H1 (cell line): ENCODE results near the gene FCN3. TPM values are rescaled to one million over a fixed set of nuclear protein-coding genes. Genes with fewer than 3 reads are reported as not detected.

Experiments
- CTCF ChIA-PET: fragments of 300-600 bp; sonication (Branson Sonifier 250); formaldehyde crosslinking; loops from one replicate; lab custom pipeline; 2021; ENCODE audit not compliant: partially characterized antibody; lab: Charles Lee
- POLR2A ChIA-PET: fragments of 300-600 bp; sonication (Branson Sonifier 250); formaldehyde crosslinking; loops from one replicate; lab custom pipeline; 2021; ENCODE audit warnings: inconsistent platforms; ENCODE audit not compliant: partially characterized antibody; lab: Charles Lee
- DNase-seq, 2 experiments: peaks; one replicate each; pipeline versions ENCODE4 v3.0.0 to v3.0.0-alpha.2; 2010 to 2022; ENCODE audit warnings: low spot score in 2 of 2, low read depth in 1 of 2, mixed read lengths in 1 of 2
- FAIRE-seq: peaks from 2 replicates; lab custom pipeline; 2011; peaks lifted over from hg19 to GRCh38; lab: Jason Lieb, UNC
- H2AFZ ChIP-seq: 2 replicates; pipeline ENCODE4 v1.8.1; 2012; ENCODE audit warnings: low read length, inconsistent platforms
- H2AK5ac ChIP-seq: 2 replicates; pipeline ENCODE4 v1.6.1; 2013; ENCODE audit warnings: low read depth, low read length
- H2BK120ac ChIP-seq: replicated peaks from 2 replicates; pipeline ENCODE3; 2013; ENCODE audit warnings: low read depth, low read length, inconsistent platforms
- H2BK12ac ChIP-seq: 2 replicates; pipeline ENCODE4 v1.6.1; 2013; ENCODE audit warnings: low read depth, low read length
- H2BK15ac ChIP-seq: 2 replicates; pipeline ENCODE4 v1.6.1; 2013; ENCODE audit warnings: low read length
- H2BK20ac ChIP-seq: 2 replicates; pipeline ENCODE4 v1.6.1; 2013; ENCODE audit warnings: low read length
- H2BK5ac ChIP-seq: 2 replicates; pipeline ENCODE4 v1.6.1; 2013; ENCODE audit warnings: low read depth, low read length
- H3K14ac ChIP-seq: 2 replicates; pipeline ENCODE4 v1.6.1; 2013; ENCODE audit warnings: inconsistent platforms; ENCODE audit not compliant: insufficient read length
- H3K18ac ChIP-seq: 2 replicates; pipeline ENCODE4 v1.6.1; 2013; ENCODE audit warnings: low read length; ENCODE audit errors: extremely low read depth
- H3K23ac ChIP-seq: 2 replicates; pipeline ENCODE4 v1.6.1; 2013; ENCODE audit warnings: inconsistent platforms; ENCODE audit not compliant: insufficient read length
- H3K23me2 ChIP-seq: 2 replicates; pipeline ENCODE4 v1.6.1; 2013; ENCODE audit warnings: low read depth, low read length
- H3K27ac ChIP-seq: 2 replicates; pipeline ENCODE4 v1.6.1; 2011; ENCODE audit warnings: low read depth, low read length, inconsistent platforms
- H3K27me3 ChIP-seq, 4 experiments: replicated peaks in 1 of 4; 1 replicate in 1 of 4; 2 replicates in 3 of 4; pipeline versions ENCODE4 v1.6.1 to v1.8.1; 2011 to 2013; ENCODE audit warnings: low read length in 3 of 4, mild to moderate bottlenecking in 3 of 4, inconsistent platforms in 2 of 4, mixed read lengths in 2 of 4, moderate library complexity in 1 of 4; ENCODE audit not compliant: control insufficient read depth in 3 of 4, insufficient read depth in 3 of 4; ENCODE audit errors: extremely low read depth in 1 of 4
- H3K36me3 ChIP-seq, 4 experiments: 2 replicates each; pipeline versions ENCODE4 v1.6.1 to v1.8.1; 2011 to 2013; ENCODE audit warnings: mild to moderate bottlenecking in 4 of 4, low read length in 3 of 4, moderate library complexity in 2 of 4, control low read depth in 1 of 4, inconsistent platforms in 1 of 4; ENCODE audit not compliant: insufficient read depth in 4 of 4, control insufficient read depth in 2 of 4
- H3K4ac ChIP-seq: replicated peaks from 2 replicates; pipeline ENCODE3; 2013; ENCODE audit warnings: low read length, low read depth, mixed read lengths, inconsistent platforms; ENCODE audit not compliant: insufficient read length
- H3K4me1 ChIP-seq, 4 experiments: replicated peaks in 1 of 4; 1 replicate in 1 of 4; 2 replicates in 3 of 4; pipeline versions ENCODE4 v1.6.1 to v1.8.1; 2011 to 2013; ENCODE audit warnings: low read length in 3 of 4, inconsistent platforms in 2 of 4, mixed read lengths in 1 of 4; ENCODE audit not compliant: insufficient read depth in 4 of 4, control insufficient read depth in 3 of 4
- H3K4me2 ChIP-seq, 2 experiments: 2 replicates each; pipeline versions ENCODE4 v1.6.1 to v1.8.1; 2011 to 2013; ENCODE audit warnings: low read depth in 2 of 2, low read length in 2 of 2, control low read depth in 1 of 2, inconsistent platforms in 1 of 2, mild to moderate bottlenecking in 1 of 2; ENCODE audit not compliant: insufficient read depth in 1 of 2
- H3K4me3 ChIP-seq, 4 experiments: fragments of 200-600, 300-600 bp in 1 of 4; sonication (generic), shearing (Covaris generic), sonication (Bioruptor Twin) in 1 of 4; 2 replicates each; pipeline versions ENCODE4 v1.5.1 to v1.8.1; 2011 to 2016; ENCODE audit warnings: low read length in 4 of 4, low read depth in 3 of 4, control low read depth in 2 of 4, inconsistent platforms in 2 of 4, mild to moderate bottlenecking in 2 of 4, mixed read lengths in 1 of 4, moderate library complexity in 1 of 4; ENCODE audit not compliant: insufficient read depth in 2 of 4; ENCODE audit errors: extremely low read depth in 1 of 4
- H3K56ac ChIP-seq: replicated peaks from 2 replicates; pipeline ENCODE3; 2013; ENCODE audit warnings: low read depth, mild to moderate bottlenecking, mixed read lengths, low read length, inconsistent platforms; ENCODE audit not compliant: insufficient read length
- H3K79me1 ChIP-seq: 2 replicates; pipeline ENCODE4 v1.6.1; 2013; ENCODE audit warnings: low read depth, low read length, control low read depth
- H3K79me2 ChIP-seq, 2 experiments: 2 replicates each; pipeline versions ENCODE4 v1.6.1 to v1.8.1; 2012 to 2013; ENCODE audit warnings: low read length in 2 of 2, mild to moderate bottlenecking in 2 of 2, inconsistent platforms in 1 of 2; ENCODE audit not compliant: insufficient read depth in 2 of 2, control insufficient read depth in 1 of 2
- H3K9ac ChIP-seq, 4 experiments: replicated peaks in 1 of 4; 1 replicate in 1 of 4; 2 replicates in 3 of 4; pipeline versions ENCODE4 v1.6.1 to v1.8.1; 2011 to 2013; ENCODE audit warnings: low read depth in 3 of 4, low read length in 3 of 4, control low read depth in 2 of 4, mild to moderate bottlenecking in 2 of 4, moderate library complexity in 2 of 4, inconsistent platforms in 1 of 4; ENCODE audit errors: extremely low read depth in 1 of 4
- H3K9me3 ChIP-seq, 2 experiments: 2 replicates each; pipeline versions ENCODE4 v1.6.1 to v1.8.1; 2012 to 2013; ENCODE audit warnings: mild to moderate bottlenecking in 2 of 2, moderate library complexity in 2 of 2, control low read depth in 1 of 2, inconsistent platforms in 1 of 2, low read depth in 1 of 2, low read length in 1 of 2, mixed read lengths in 1 of 2; ENCODE audit not compliant: insufficient read depth in 2 of 2
- H4K20me1 ChIP-seq, 2 experiments: replicated peaks in 1 of 2; 2 replicates each; pipeline versions ENCODE3 to v1.8.1; 2011 to 2013; ENCODE audit warnings: inconsistent platforms in 2 of 2, low read length in 2 of 2, mild to moderate bottlenecking in 1 of 2; ENCODE audit not compliant: insufficient read depth in 2 of 2, control insufficient read depth in 1 of 2
- H4K5ac ChIP-seq: 2 replicates; pipeline ENCODE4 v1.6.1; 2013; ENCODE audit warnings: low read length, low read depth, mixed read lengths, inconsistent platforms; ENCODE audit not compliant: insufficient read length
- H4K8ac ChIP-seq: 2 replicates; pipeline ENCODE4 v1.8.0; 2013; ENCODE audit warnings: mild to moderate bottlenecking, moderate library complexity, low read length, inconsistent platforms; ENCODE audit not compliant: insufficient read depth; ENCODE audit errors: extremely low read depth
- H4K91ac ChIP-seq: replicated peaks from 2 replicates; pipeline ENCODE3; 2013; ENCODE audit warnings: low read length, mixed read lengths, inconsistent platforms; ENCODE audit not compliant: insufficient read length
- KDM5A ChIP-seq: fragments of 200-600 bp; IDR thresholded peaks from 2 replicates; pipeline ENCODE4 v1.7.1; 2012; ENCODE audit warnings: mild to moderate bottlenecking, low read length, inconsistent platforms, mixed read lengths
- SAP30 ChIP-seq: fragments of 300-600 bp; sonication (generic); IDR thresholded peaks from 2 replicates; pipeline ENCODE4 v1.7.1; 2012; ENCODE audit warnings: low read length, moderate library complexity, mild to moderate bottlenecking, inconsistent platforms; ENCODE audit not compliant: insufficient read depth, insufficient replicate concordance
- SP1 ChIP-seq: IDR thresholded peaks from 2 replicates; pipeline ENCODE4 v1.6.1; 2011; ENCODE audit warnings: low read depth, low read length
- SRF ChIP-seq: IDR thresholded peaks from 2 replicates; pipeline ENCODE4 v1.6.1; 2011; ENCODE audit warnings: mild to moderate bottlenecking, low read depth, low read length, moderate library complexity
- WGBS, 2 experiments: shearing (Covaris generic) in 1 of 2; methylation state at CpG; one replicate each; pipeline versions ENCODE4 v1.1.6 to v1.1.7; 2013 to 2015; ENCODE audit warnings: low lambda C conversion rate in 2 of 2, mixed read lengths in 2 of 2, inconsistent platforms in 1 of 2, low coverage in 1 of 2, missing lambda C conversion rate in 1 of 2; ENCODE audit not compliant: insufficient replicate concordance in 2 of 2, insufficient coverage in 1 of 2, insufficient read length in 1 of 2; ENCODE audit errors: extremely low coverage in 1 of 2, missing lambda C conversion rate in 1 of 2; 5-methylcytosine and 5-hydroxymethylcytosine counted together
- polyA plus RNA-seq, 7 experiments: library from polyadenylated mRNA; depleted of rRNA in 3 of 7; stranded (reverse) in 5 of 7; unstranded in 2 of 7; fragments of >200 nt in 5 of 7; fragments of 200-250 nt in 2 of 7; gene quantifications; 1 replicate in 5 of 7; 2 replicates in 1 of 7; 4 replicates in 1 of 7; pipeline versions ENCODE4 v1.2.1 to v1.2.3, GENCODE V29; 2011 to 2013; ENCODE audit warnings: missing spikeins in 2 of 7, mixed read lengths in 2 of 7
- total RNA-seq: library from RNA; stranded (reverse); fragmentation: NEBNext Ultra II Directional; extraction: Animal tissue kit (Norgen Biotek cat#: 25700); gene quantifications from 2 replicates; pipeline ENCODE4 v1.2.1, GENCODE V29; 2021
- TF ChIP-seq, protein P1 (sequence below), 3 experiments: IDR thresholded peaks; 1 replicate in 2 of 3; 2 replicates in 1 of 3; pipeline versions ENCODE4 v1.5.1 to v1.6.1; 2011; ENCODE audit warnings: low read length in 3 of 3, mild to moderate bottlenecking in 3 of 3, inconsistent platforms in 2 of 3, low read depth in 1 of 3, moderate library complexity in 1 of 3; ENCODE audit not compliant: insufficient read depth in 1 of 3; ENCODE audit errors: control extremely low read depth in 1 of 3

The FCN3 gene
- total and polyA plus RNA-seq, 2 of the 8 experiments (the other 6 are each of a cell fraction or from before 2014, with no cell fraction given): 0.30 to 0.57 TPM

DNA sequence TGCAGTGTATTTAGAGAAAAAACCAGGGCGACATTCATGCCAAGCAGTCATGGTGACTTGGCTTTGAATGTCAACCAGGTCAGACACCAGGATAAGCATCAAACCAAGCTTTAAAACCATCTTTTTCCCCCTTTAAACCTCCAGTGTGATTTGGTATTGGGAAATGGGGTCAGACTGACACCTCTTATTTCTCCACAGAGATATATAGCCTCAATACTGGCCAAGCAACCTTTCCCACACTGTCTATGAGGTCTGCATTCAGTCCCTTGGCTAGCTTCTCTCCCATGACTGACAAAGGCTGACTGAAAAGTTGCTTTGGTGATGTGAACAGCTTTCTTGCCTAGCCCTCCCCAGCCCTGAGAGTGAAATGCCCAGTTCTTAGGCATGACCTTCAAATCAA is 39.5 kb upstream of the FCN3 start:
- Histone ChIP-seq H4K91ac (no peak overlapping the region), H3K79me2 (no peaks in the 10 kb centered on the region; a peak in 1 of 4 replicates), H2AK5ac (no peak overlapping the region), H3K36me3 (peaks cover 29 to 66% (median 54%) of the 10 kb centered on the region in 4 experiments), H3K27me3 (no peaks in the 10 kb centered on the region), H3K23ac (no peak overlapping the region), H2AFZ (no peak overlapping the region), H2BK5ac (no peak overlapping the region), H3K27ac (no peak overlapping the region), H3K4ac (no peak overlapping the region), H3K4me1 (peaks cover 5 to 8% (median 6%) of the 10 kb centered on the region in 4 experiments; a peak in 5 of 7 replicates), H4K8ac (no peak overlapping the region), H3K56ac (no peak overlapping the region), H3K4me3 (no peak overlapping the region), H3K18ac (no peak overlapping the region), H3K4me2 (no peak overlapping the region), H3K14ac (no peak overlapping the region), H3K9ac (no peak overlapping the region), H3K23me2 (no peaks in the 10 kb centered on the region), H4K5ac (no peak overlapping the region), H2BK20ac (no peak overlapping the region), H2BK15ac (no peak overlapping the region), H3K9me3 (no peaks in the 10 kb centered on the region), H2BK120ac (no peak overlapping the region), H3K79me1 (no peaks in the 10 kb centered on the region; the same call in 1 of the 2 replicates), H4K20me1 (peaks cover 0 to 2% of the 10 kb centered on the region in 2 experiments), H2BK12ac (no peak overlapping the region)
- DNase-seq (no peak), FAIRE-seq (no peak)
- CTCF ChIA-PET: interaction anchor here (0.9 to 37.8 kb wide), 20 partner anchors 7 to 249 kb away, joined by 3 to 863 read pairs (median 4); partner anchors contain the start of gene AHDC1
- 80% methylated on average over 1 of the region's 1 CpG; no CpG with 5 or more reads in 1 of the 2 experiments for WGBS, 2 experiments
- no peak for TF ChIP-seq KDM5A
- TF ChIP-seq, protein P1, sequence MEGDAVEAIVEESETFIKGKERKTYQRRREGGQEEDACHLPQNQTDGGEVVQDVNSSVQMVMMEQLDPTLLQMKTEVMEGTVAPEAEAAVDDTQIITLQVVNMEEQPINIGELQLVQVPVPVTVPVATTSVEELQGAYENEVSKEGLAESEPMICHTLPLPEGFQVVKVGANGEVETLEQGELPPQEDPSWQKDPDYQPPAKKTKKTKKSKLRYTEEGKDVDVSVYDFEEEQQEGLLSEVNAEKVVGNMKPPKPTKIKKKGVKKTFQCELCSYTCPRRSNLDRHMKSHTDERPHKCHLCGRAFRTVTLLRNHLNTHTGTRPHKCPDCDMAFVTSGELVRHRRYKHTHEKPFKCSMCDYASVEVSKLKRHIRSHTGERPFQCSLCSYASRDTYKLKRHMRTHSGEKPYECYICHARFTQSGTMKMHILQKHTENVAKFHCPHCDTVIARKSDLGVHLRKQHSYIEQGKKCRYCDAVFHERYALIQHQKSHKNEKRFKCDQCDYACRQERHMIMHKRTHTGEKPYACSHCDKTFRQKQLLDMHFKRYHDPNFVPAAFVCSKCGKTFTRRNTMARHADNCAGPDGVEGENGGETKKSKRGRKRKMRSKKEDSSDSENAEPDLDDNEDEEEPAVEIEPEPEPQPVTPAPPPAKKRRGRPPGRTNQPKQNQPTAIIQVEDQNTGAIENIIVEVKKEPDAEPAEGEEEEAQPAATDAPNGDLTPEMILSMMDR (IDR thresholded peaks at IDR 0.05; ENCODE audit: control extremely low read depth in 1 of 3, insufficient read depth in 1 of 3, low read depth in 1 of 3, low read length in 3 of 3): no peak
- no peak for TF ChIP-seq SP1
- TF ChIP-seq SAP30: no peak
- no peak for TF ChIP-seq SRF
- POLR2A ChIA-PET: interaction anchor here (0.6 to 1.4 kb wide), 4 partner anchors 8 to 72 kb away, joined by 3 to 4 read pairs (median 3); no protein-coding TSS in a partner anchor
